NCI-H82 treated with DMSO at 0.1 percent for 48 hours (cell line): ENCODE results near the gene SPATA20.

ENCODE experiments used
- DNase-seq: peaks from one replicate; lab custom pipeline; 2025; ENCODE audit not compliant: unreplicated experiment; lab: John Stamatoyannopoulos, UW

Gene SPATA20

DNA sequence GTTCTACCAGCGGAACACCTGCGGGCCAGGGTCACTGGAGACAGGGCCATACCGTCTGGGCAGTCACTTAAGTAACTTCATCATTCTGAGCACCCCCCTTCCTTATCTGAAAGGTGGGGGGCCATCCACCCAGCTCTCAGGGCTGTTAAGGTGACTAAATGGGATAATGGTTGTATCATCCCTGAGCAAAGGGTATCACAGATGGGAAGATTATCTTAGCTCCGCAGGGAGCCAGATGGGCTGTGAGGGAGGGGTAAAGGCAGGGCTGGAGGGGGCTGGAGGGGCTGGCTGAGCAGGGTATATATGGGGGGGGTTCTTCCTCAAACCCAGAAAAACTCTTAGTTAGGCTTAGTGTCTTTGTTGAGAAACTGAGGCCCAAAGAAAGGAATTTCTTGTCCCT lies 10.7 kb downstream of the SPATA20 start:
- peak; percentile 99 for DNase-seq

- DNase-seq: peak; percentile 89
Observed at GRCh38 chr17:50558091-50558490, 11.1 kb downstream of the SPATA20 start.

GRCh38 chr17:50558581-50558940 lies 11.6 kb downstream of the SPATA20 start:
- no peak for DNase-seq

- DNase-seq: peak; percentile 23
Observed at GRCh38 chr17:50558941-50559614, 12.1 kb downstream of the SPATA20 start.

- DNase-seq: peak; percentile 92
Observed at GRCh38 chr17:50559674-50560184, 12.8 kb downstream of the SPATA20 start.

DNA sequence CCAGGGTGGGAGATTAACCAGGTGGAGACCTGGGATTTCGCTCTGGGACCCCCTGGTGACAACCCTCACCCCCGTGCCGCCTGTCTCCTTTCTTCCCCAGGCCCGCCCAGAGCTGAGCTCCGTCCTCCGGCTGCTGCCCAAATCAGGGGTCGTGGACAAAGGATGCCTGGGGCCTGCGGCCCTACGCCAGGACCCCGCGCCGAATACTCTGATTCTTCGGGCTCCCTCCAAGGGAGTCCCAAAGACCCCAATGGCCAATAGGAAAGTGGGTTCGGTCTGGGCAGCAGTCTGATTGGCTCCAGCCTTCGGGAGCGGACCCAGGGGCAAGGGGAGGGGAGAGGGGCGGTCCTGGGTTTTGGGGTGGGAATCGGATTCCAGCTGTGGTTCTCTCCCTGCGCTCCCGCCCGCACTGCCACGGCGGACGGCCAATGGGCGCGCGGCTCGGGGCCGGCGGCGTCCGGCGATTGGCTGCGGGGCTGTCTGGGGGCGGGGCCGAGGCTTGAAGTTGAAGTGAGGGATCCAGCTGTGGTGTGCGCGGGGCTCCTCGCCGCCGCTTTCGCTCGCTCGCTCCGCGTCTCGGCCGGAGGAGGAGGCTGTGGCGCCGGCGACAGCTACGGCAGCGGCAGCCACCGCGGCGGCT lies 13.3 kb downstream of the SPATA20 start, which contains the start of gene CACNA1G:
CACNA1G (plus strand) TSS at position 531 of the 640 bp plus-strand sequence. CDS start 745 bp downstream, outside the sequence.
- peak; percentile 74 for DNase-seq

DNA sequence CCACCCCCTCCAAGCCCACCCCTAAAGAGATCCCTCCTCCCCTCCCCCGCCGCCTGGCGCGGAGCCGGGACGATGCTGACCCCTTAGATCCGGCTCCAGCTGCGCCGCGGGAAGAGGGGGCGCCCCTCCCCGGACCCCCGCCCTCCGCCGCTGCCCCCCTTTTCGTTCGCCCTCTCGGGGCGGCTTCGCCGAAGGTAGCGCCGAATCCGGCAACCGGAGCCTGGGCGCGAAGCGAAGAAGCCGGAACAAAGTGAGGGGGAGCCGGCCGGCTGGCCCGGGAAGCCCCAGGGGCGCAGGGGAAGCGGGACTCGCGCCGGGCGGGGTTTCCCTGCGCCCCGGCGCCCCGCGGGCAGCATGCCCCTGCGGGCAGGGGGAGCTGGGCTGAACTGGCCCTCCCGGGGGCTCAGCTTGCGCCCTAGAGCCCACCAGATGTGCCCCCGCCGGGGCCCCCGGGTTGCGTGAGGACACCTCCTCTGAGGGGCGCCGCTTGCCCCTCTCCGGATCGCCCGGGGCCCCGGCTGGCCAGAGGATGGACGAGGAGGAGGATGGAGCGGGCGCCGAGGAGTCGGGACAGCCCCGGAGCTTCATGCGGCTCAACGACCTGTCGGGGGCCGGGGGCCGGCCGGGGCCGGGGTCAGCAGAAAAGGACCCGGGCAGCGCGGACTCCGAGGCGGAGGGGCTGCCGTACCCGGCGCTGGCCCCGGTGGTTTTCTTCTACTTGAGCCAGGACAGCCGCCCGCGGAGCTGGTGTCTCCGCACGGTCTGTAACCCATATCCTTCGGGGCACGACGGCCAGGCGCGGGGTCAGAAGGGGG lies 14.2 kb downstream of the SPATA20 start:
- no peak for DNase-seq

- DNase-seq: no peak
Observed at GRCh38 chr17:50561746-50562141, 14.8 kb downstream of the SPATA20 start.

DNA sequence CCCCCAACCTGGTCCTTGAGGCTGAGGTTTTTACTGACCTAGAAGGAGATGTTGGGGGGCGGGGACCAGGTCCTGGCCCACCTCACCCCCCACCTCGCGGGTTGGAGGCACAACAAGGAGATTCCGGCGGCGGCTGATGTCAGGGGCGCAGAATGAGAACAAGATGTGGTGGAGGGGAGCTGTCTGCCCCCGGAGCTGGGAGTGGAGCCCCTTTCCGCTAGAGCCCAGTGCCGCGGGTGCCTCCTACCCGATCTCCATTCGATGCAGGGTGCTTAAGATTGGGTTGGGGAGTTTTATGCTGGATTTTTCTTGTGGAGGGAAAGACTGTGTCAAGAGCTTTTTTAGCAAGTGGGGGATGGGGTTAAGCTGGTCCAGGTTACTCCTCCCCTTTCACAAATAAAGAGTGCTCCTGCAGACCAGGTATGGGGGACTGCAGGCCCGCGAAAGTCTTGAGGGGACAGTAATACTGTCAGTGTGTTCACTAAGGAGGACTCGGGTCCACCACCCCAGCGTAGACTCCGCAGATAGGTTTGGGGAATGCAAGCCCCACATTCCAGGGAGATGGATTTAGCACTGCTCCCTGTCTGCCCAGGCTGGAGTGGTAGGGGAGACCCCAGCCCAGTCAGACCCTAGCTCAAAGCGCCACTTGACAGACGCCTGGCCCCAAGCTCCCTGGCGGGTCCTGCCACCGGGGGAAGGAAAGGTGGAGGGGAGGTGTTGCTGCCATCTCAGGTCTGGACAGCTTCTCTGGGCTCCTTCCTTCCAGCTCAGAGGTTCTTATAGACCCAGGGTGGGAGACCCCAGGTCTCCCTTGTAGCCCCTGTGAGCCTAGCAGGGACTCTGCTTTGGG lies 15.5 kb downstream of the SPATA20 start:
- DNase-seq: no peak

DNA sequence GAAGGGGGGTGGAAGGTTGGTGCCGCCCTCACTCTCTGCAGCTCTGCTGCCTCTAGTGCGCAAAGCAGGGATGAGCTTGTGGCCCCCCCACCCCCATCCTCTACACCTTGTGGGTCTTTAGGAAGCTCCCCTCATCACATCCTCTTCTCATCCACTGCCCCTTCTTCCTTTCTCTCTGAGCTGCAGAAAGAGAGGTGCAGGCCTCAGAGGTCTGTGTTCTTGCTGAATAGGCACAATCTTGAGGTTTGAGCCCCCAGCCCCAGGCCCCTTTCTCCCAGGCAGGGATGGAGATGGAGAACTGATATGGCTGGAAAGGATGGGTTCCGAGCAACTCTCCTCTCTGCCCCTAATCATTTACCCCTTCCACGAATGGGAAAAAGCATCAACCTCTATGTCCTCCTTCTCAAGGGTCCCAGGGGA lies 16.1 kb downstream of the SPATA20 start:
- no peak for DNase-seq

DNA sequence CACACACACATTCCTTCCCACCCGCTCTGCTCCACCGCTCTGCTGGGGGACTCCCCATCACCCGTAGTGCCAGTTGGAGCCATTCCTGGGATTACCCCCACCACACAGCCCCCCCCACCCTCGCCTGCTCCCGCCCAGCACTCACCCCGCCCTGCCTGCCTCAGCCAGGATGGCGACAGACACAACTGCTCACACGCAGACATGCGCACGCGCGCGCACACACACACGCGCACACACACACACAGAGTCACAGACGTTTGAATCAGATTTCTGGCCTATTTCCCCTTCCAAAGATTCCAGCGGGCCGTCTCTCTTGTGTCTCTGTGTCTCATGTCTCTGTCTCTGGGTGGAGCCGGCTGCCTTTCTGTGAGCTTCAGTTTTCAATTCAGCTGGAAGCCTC lies 17.9 kb downstream of the SPATA20 start:
- no peak for DNase-seq

- no peak for DNase-seq
Observed at GRCh38 chr17:50565402-50566350, 18.7 kb downstream of the SPATA20 start.

- no peak for DNase-seq
Observed at GRCh38 chr17:50566886-50567285, 19.9 kb downstream of the SPATA20 start.

DNA sequence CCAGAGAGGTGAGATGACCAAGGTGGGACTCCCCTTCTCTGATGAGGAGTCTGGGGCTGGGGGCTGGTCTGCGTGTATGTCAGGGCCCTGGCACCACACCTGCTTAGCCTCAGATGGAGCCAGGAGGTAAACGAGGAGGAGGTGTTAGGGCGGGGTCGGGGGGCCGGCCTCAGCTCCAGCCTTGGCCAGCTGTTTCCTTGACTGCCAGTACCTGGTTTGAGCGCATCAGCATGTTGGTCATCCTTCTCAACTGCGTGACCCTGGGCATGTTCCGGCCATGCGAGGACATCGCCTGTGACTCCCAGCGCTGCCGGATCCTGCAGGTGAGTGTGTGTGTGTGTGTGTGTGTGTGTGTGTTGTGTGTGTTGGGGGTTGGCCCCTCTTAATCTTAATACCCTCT lies 21.7 kb downstream of the SPATA20 start:
- DNase-seq: no peak

GRCh38 chr17:50569592-50569991 lies 22.6 kb downstream of the SPATA20 start:
- no peak for DNase-seq

- no peak for DNase-seq
Observed at GRCh38 chr17:50570032-50570431, 23.1 kb downstream of the SPATA20 start.

- peak; percentile 86 for DNase-seq
Observed at GRCh38 chr17:50570528-50570927, 23.6 kb downstream of the SPATA20 start.

DNA sequence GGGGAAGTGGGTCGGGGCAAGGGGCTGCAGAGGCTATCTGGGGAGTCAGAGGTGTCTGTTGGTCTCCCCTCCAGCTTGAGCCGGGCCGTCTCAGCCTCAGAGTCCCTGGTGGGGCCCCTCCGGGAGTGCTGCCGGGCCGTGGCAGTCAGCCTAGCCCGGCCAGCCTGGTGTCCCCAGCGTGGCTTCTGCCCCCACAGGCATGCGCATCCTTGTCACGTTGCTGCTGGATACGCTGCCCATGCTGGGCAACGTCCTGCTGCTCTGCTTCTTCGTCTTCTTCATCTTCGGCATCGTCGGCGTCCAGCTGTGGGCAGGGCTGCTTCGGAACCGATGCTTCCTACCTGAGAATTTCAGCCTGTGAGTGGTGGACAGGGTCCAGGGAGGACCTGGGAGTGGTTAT lies 24.7 kb downstream of the SPATA20 start:
- DNase-seq: no peak

DNA sequence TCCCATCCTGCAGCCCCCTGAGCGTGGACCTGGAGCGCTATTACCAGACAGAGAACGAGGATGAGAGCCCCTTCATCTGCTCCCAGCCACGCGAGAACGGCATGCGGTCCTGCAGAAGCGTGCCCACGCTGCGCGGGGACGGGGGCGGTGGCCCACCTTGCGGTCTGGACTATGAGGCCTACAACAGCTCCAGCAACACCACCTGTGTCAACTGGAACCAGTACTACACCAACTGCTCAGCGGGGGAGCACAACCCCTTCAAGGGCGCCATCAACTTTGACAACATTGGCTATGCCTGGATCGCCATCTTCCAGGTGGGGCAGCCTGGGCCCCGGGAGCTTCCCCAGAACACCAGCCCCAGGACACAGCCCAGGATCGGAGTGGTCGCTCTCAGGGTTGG lies 25.6 kb downstream of the SPATA20 start:
- no peak for DNase-seq
